Cardiac fibroblast (primary cell): ENCODE results near the gene EPS8L3.

ENCODE experiments used
- DNase-seq, 2 donors: peaks; one replicate each; pipeline versions ENCODE4 v3.0.0 to v3.0.0-alpha.2; 2010; ENCODE audit warnings: low read depth in 2 of 2
- H3K4me3 ChIP-seq, 2 donors: replicated peaks in 1 of 2; 1 replicate in 1 of 2; 2 replicates in 1 of 2; pipeline ENCODE4 v1.5.1; 2011; ENCODE audit warnings: low read depth in 2 of 2, low read length in 2 of 2, mild to moderate bottlenecking in 2 of 2, moderate library complexity in 1 of 2
- CTCF ChIP-seq: IDR thresholded peaks from one replicate; pipeline ENCODE4 v1.5.1; 2011; ENCODE audit warnings: low read depth, mild to moderate bottlenecking, low read length, inconsistent platforms

The EPS8L3 gene

GRCh38 chr1:109784551-109785252 lies 21.0 kb upstream of the EPS8L3 start:
- DNase-seq = peak in 1 of 2 donors; percentile 33
- no peak overlapping the region for H3K4me3 ChIP-seq
- no peak for TF ChIP-seq CTCF

- no peak overlapping the region for H3K4me3 ChIP-seq
- peak; percentile 84 for DNase-seq
- TF ChIP-seq CTCF = no peak
These were observed 19.7 kb upstream of the EPS8L3 start for GRCh38 chr1:109783436-109783835.

- no peak for DNase-seq
- TF ChIP-seq CTCF = no peak
- H3K4me3 ChIP-seq = no peak overlapping the region
These were observed 19.2 kb upstream of the EPS8L3 start for GRCh38 chr1:109782927-109783326.

- TF ChIP-seq CTCF = no peak
- peak in 1 of 2 donors; percentile 54 for DNase-seq
- H3K4me3 ChIP-seq = no peak overlapping the region
These were observed 18.8 kb upstream of the EPS8L3 start for GRCh38 chr1:109782514-109782913.

- TF ChIP-seq CTCF = no peak
- no peak for DNase-seq
- H3K4me3 ChIP-seq = no peak overlapping the region
These were observed 18.1 kb upstream of the EPS8L3 start for GRCh38 chr1:109781806-109782205.

- no peak for TF ChIP-seq CTCF
- H3K4me3 ChIP-seq = no peak overlapping the region
- DNase-seq = no peak
These were observed 17.3 kb upstream of the EPS8L3 start for GRCh38 chr1:109780982-109781381.

- DNase-seq = no peak
- no peak overlapping the region for H3K4me3 ChIP-seq
- no peak for TF ChIP-seq CTCF
These were observed 14.4 kb upstream of the EPS8L3 start for GRCh38 chr1:109777980-109778625.
